ENCODE measurements around the gene RTRAF.

RTRAF gene

GRCh38 chr14:52048641-52049204 is 59.4 kb downstream of the RTRAF start:
- H3K9ac ChIP-seq (ENCODE audit: low read length in 2 of 2), result no peak overlapping the region
- H3K27me3 ChIP-seq (ENCODE audit: control insufficient read depth in 1 of 2, insufficient read depth in 2 of 2, low read length in 2 of 2), result no peaks in the 10 kb centered on the region
- peaks cover 83% of the 10 kb centered on the region for H3K4me1 ChIP-seq (ENCODE audit: control insufficient read depth, insufficient read depth, low read length)
- no peaks in the 10 kb centered on the region for H3K9me3 ChIP-seq (ENCODE audit: control insufficient read depth in 2 of 2, low read length in 2 of 2)
- H3K4me3 ChIP-seq (ENCODE audit: low read length in 2 of 2), result peak overlapping the region in 1 of 2 donors; percentile 40
- peaks cover 1 to 2% of the 10 kb centered on the region in 2 donors for H3K36me3 ChIP-seq (ENCODE audit: control insufficient read depth in 2 of 2, insufficient read depth in 2 of 2, low read length in 2 of 2)
- peak overlapping the region; percentile 64 for H3K27ac ChIP-seq (ENCODE audit: low read length)

- Histone ChIP-seq H3K9me3 (ENCODE audit: control insufficient read depth in 2 of 2, low read length in 2 of 2) (no peaks in the 10 kb centered on the region), H3K27ac (ENCODE audit: low read length) (peak overlapping the region; percentile 77), H3K9ac (ENCODE audit: low read length in 2 of 2) (no peak overlapping the region), H3K36me3 (ENCODE audit: control insufficient read depth in 2 of 2, insufficient read depth in 2 of 2, low read length in 2 of 2) (peaks cover 4 to 6% of the 10 kb centered on the region in 2 donors), H3K4me3 (ENCODE audit: low read length in 2 of 2) (no peak overlapping the region), H3K4me1 (ENCODE audit: control insufficient read depth, insufficient read depth, low read length) (peaks cover 84% of the 10 kb centered on the region), H3K27me3 (ENCODE audit: control insufficient read depth in 1 of 2, insufficient read depth in 2 of 2, low read length in 2 of 2) (no peaks in the 10 kb centered on the region)
Observed at GRCh38 chr14:52049271-52049670, 59.9 kb downstream of the RTRAF start.

- Histone ChIP-seq H3K27me3 (ENCODE audit: control insufficient read depth in 1 of 2, insufficient read depth in 2 of 2, low read length in 2 of 2) (no peaks in the 10 kb centered on the region), H3K4me3 (ENCODE audit: low read length in 2 of 2) (peak overlapping the region in 1 of 2 donors; percentile 47), H3K27ac (ENCODE audit: low read length) (peak overlapping the region; percentile 77), H3K9me3 (ENCODE audit: control insufficient read depth in 2 of 2, low read length in 2 of 2) (no peaks in the 10 kb centered on the region), H3K4me1 (ENCODE audit: control insufficient read depth, insufficient read depth, low read length) (peaks cover 83% of the 10 kb centered on the region), H3K36me3 (ENCODE audit: control insufficient read depth in 2 of 2, insufficient read depth in 2 of 2, low read length in 2 of 2) (peaks cover 4 to 6% of the 10 kb centered on the region in 2 donors), H3K9ac (ENCODE audit: low read length in 2 of 2) (peak overlapping the region in 1 of 2 donors; percentile 21)
Observed at GRCh38 chr14:52049721-52050588, 60.6 kb downstream of the RTRAF start.

GRCh38 chr14:52051251-52051650 is 61.9 kb downstream of the RTRAF start:
- H3K36me3 ChIP-seq (ENCODE audit: control insufficient read depth in 2 of 2, insufficient read depth in 2 of 2, low read length in 2 of 2), result peaks cover 4 to 6% of the 10 kb centered on the region in 2 donors
- H3K9ac ChIP-seq (ENCODE audit: low read length in 2 of 2), result peak overlapping the region in 1 of 2 donors; percentile 29
- H3K4me3 ChIP-seq (ENCODE audit: low read length in 2 of 2), result peak overlapping the region in 1 of 2 donors; percentile 59
- H3K4me1 ChIP-seq (ENCODE audit: control insufficient read depth, insufficient read depth, low read length), result peaks cover 77% of the 10 kb centered on the region
- H3K9me3 ChIP-seq (ENCODE audit: control insufficient read depth in 2 of 2, low read length in 2 of 2), result no peaks in the 10 kb centered on the region
- H3K27me3 ChIP-seq (ENCODE audit: control insufficient read depth in 1 of 2, insufficient read depth in 2 of 2, low read length in 2 of 2), result no peaks in the 10 kb centered on the region
- peak overlapping the region; percentile 77 for H3K27ac ChIP-seq (ENCODE audit: low read length)

GRCh38 chr14:52051871-52052270 is 62.5 kb downstream of the RTRAF start:
- Histone ChIP-seq H3K9me3 (ENCODE audit: control insufficient read depth in 2 of 2, low read length in 2 of 2) (no peaks in the 10 kb centered on the region), H3K4me3 (ENCODE audit: low read length in 2 of 2) (peak overlapping the region; percentile 36 to 59), H3K9ac (ENCODE audit: low read length in 2 of 2) (no peak overlapping the region), H3K4me1 (ENCODE audit: control insufficient read depth, insufficient read depth, low read length) (peaks cover 74% of the 10 kb centered on the region), H3K27me3 (ENCODE audit: control insufficient read depth in 1 of 2, insufficient read depth in 2 of 2, low read length in 2 of 2) (no peaks in the 10 kb centered on the region), H3K36me3 (ENCODE audit: control insufficient read depth in 2 of 2, insufficient read depth in 2 of 2, low read length in 2 of 2) (peaks cover 4 to 6% of the 10 kb centered on the region in 2 donors), H3K27ac (ENCODE audit: low read length) (peak overlapping the region; percentile 77)

GRCh38 chr14:52052288-52052943 is 63.1 kb downstream of the RTRAF start:
- H3K9me3 ChIP-seq (ENCODE audit: control insufficient read depth in 2 of 2, low read length in 2 of 2), result no peaks in the 10 kb centered on the region
- H3K4me3 ChIP-seq (ENCODE audit: low read length in 2 of 2), result peak overlapping the region; percentile 36 to 59
- no peaks in the 10 kb centered on the region for H3K27me3 ChIP-seq (ENCODE audit: control insufficient read depth in 1 of 2, insufficient read depth in 2 of 2, low read length in 2 of 2)
- H3K27ac ChIP-seq (ENCODE audit: low read length), result peak overlapping the region; percentile 77
- peak overlapping the region; percentile 37 to 46 for H3K9ac ChIP-seq (ENCODE audit: low read length in 2 of 2)
- H3K4me1 ChIP-seq (ENCODE audit: control insufficient read depth, insufficient read depth, low read length), result peaks cover 68% of the 10 kb centered on the region
- peaks cover 4 to 6% of the 10 kb centered on the region in 2 donors for H3K36me3 ChIP-seq (ENCODE audit: control insufficient read depth in 2 of 2, insufficient read depth in 2 of 2, low read length in 2 of 2)

GRCh38 chr14:52053044-52053443 is 63.7 kb downstream of the RTRAF start:
- peaks cover 62% of the 10 kb centered on the region for H3K4me1 ChIP-seq (ENCODE audit: control insufficient read depth, insufficient read depth, low read length)

GRCh38 chr14:52054678-52055077 is 65.3 kb downstream of the RTRAF start:
- Histone ChIP-seq H3K27me3 (ENCODE audit: control insufficient read depth in 1 of 2, insufficient read depth in 2 of 2, low read length in 2 of 2) (no peaks in the 10 kb centered on the region), H3K9ac (ENCODE audit: low read length in 2 of 2) (no peak overlapping the region), H3K27ac (ENCODE audit: low read length) (peak overlapping the region; percentile 77), H3K4me3 (ENCODE audit: low read length in 2 of 2) (no peak overlapping the region), H3K9me3 (ENCODE audit: control insufficient read depth in 2 of 2, low read length in 2 of 2) (no peaks in the 10 kb centered on the region), H3K36me3 (ENCODE audit: control insufficient read depth in 2 of 2, insufficient read depth in 2 of 2, low read length in 2 of 2) (peaks cover 6 to 15% of the 10 kb centered on the region in 2 donors), H3K4me1 (ENCODE audit: control insufficient read depth, insufficient read depth, low read length) (peaks cover 58% of the 10 kb centered on the region)

More at GRCh38 chr14:52053044-52053443, 63.7 kb downstream of the RTRAF start:
- H3K27me3 ChIP-seq (ENCODE audit: control insufficient read depth in 1 of 2, insufficient read depth in 2 of 2, low read length in 2 of 2), result no peaks in the 10 kb centered on the region
- peaks cover 4 to 6% of the 10 kb centered on the region in 2 donors for H3K36me3 ChIP-seq (ENCODE audit: control insufficient read depth in 2 of 2, insufficient read depth in 2 of 2, low read length in 2 of 2)
- H3K9me3 ChIP-seq (ENCODE audit: control insufficient read depth in 2 of 2, low read length in 2 of 2), result no peaks in the 10 kb centered on the region
- peak overlapping the region; percentile 77 for H3K27ac ChIP-seq (ENCODE audit: low read length)
- peak overlapping the region in 1 of 2 donors; percentile 46 for H3K9ac ChIP-seq (ENCODE audit: low read length in 2 of 2)
- peak overlapping the region; percentile 36 to 59 for H3K4me3 ChIP-seq (ENCODE audit: low read length in 2 of 2)

GRCh38 chr14:52055167-52055566 is 65.8 kb downstream of the RTRAF start:
- Histone ChIP-seq H3K9me3 (ENCODE audit: control insufficient read depth in 2 of 2, low read length in 2 of 2) (no peaks in the 10 kb centered on the region), H3K4me1 (ENCODE audit: control insufficient read depth, insufficient read depth, low read length) (peaks cover 56% of the 10 kb centered on the region), H3K27me3 (ENCODE audit: control insufficient read depth in 1 of 2, insufficient read depth in 2 of 2, low read length in 2 of 2) (no peaks in the 10 kb centered on the region), H3K4me3 (ENCODE audit: low read length in 2 of 2) (no peak overlapping the region), H3K27ac (ENCODE audit: low read length) (no peak overlapping the region), H3K36me3 (ENCODE audit: control insufficient read depth in 2 of 2, insufficient read depth in 2 of 2, low read length in 2 of 2) (peaks cover 6 to 15% of the 10 kb centered on the region in 2 donors), H3K9ac (ENCODE audit: low read length in 2 of 2) (no peak overlapping the region)

- Histone ChIP-seq H3K9me3 (ENCODE audit: control insufficient read depth in 2 of 2, low read length in 2 of 2) (no peaks in the 10 kb centered on the region), H3K27me3 (ENCODE audit: control insufficient read depth in 1 of 2, insufficient read depth in 2 of 2, low read length in 2 of 2) (no peaks in the 10 kb centered on the region), H3K9ac (ENCODE audit: low read length in 2 of 2) (no peak overlapping the region), H3K36me3 (ENCODE audit: control insufficient read depth in 2 of 2, insufficient read depth in 2 of 2, low read length in 2 of 2) (peaks cover 6 to 13% of the 10 kb centered on the region in 2 donors), H3K27ac (ENCODE audit: low read length) (peak overlapping the region; percentile 25), H3K4me3 (ENCODE audit: low read length in 2 of 2) (no peak overlapping the region), H3K4me1 (ENCODE audit: control insufficient read depth, insufficient read depth, low read length) (peaks cover 60% of the 10 kb centered on the region)
Observed at GRCh38 chr14:52058341-52058740, 69.0 kb downstream of the RTRAF start.
